22Rv1 (cell line): ENCODE data around the gene POPDC2.
"Not testable (repeated sequence)": the region's sequence is repeated elsewhere in the genome, so short reads cannot be mapped to it uniquely, and the experiment has no call there.

Source experiments
- H3K27ac ChIP-seq: fragments of 450-650 bp; 2 replicates; pipeline ENCODE4 v1.5.1; 2017
- ZFX ChIP-seq: fragments of 450-650 bp; IDR thresholded peaks from 2 replicates; pipeline ENCODE4 v1.6.1; 2017; ENCODE audit warnings: antibody characterized with exemption, borderline replicate concordance
- TF ChIP-seq, protein P1 (sequence below): fragments of 450-650 bp; IDR thresholded peaks from 2 replicates; pipeline ENCODE4 v1.5.1; 2017; ENCODE audit warnings: mild to moderate bottlenecking

The POPDC2 gene

GRCh38 chr3:119598410-119599098 is 61.8 kb downstream of the POPDC2 start:
- TF ChIP-seq, protein P1, sequence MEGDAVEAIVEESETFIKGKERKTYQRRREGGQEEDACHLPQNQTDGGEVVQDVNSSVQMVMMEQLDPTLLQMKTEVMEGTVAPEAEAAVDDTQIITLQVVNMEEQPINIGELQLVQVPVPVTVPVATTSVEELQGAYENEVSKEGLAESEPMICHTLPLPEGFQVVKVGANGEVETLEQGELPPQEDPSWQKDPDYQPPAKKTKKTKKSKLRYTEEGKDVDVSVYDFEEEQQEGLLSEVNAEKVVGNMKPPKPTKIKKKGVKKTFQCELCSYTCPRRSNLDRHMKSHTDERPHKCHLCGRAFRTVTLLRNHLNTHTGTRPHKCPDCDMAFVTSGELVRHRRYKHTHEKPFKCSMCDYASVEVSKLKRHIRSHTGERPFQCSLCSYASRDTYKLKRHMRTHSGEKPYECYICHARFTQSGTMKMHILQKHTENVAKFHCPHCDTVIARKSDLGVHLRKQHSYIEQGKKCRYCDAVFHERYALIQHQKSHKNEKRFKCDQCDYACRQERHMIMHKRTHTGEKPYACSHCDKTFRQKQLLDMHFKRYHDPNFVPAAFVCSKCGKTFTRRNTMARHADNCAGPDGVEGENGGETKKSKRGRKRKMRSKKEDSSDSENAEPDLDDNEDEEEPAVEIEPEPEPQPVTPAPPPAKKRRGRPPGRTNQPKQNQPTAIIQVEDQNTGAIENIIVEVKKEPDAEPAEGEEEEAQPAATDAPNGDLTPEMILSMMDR = no peak
- no peak for TF ChIP-seq ZFX

GRCh38 chr3:119597548-119598288 is 62.7 kb downstream of the POPDC2 start, which contains the start of gene PLA1A:
PLA1A (plus strand) TSS chr3:119597885; CDS start chr3:119597914, 29 bp downstream.
- TF ChIP-seq, protein P1 = no peak
- TF ChIP-seq ZFX = no peak
- 0 out of 2 replicates have a peak within 1 kb of the TSS, but pooled peaks have one; percentile 7 for H3K27ac ChIP-seq

More at GRCh38 chr3:119598410-119599098, 61.8 kb downstream of the POPDC2 start:
- no peak overlapping the region for H3K27ac ChIP-seq

DNA sequence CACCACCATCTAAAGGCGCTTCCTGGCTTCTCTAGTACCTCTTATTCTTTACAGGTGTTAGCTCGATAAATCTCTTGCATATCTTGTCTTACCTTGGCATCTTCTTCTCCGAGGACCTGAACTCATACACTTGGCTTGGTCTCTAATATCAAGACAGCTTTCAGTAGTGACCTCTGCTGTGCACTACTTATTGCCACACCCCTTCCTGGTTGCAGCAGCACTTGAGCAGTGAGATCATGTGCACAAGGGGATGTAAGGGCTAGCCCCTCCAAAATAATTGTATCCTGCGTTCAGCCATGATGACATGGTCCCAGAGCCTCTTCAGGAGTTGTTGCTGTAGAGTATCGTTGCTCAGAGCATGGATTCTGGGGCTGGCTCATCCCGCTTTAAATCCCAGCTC is 64.0 kb downstream of the POPDC2 start:
- H3K27ac ChIP-seq = no peak overlapping the region
- TF ChIP-seq ZFX = no peak

GRCh38 chr3:119595639-119596334 is 64.6 kb downstream of the POPDC2 start:
- TF ChIP-seq ZFX = no peak
- TF ChIP-seq, protein P1 = no peak
- no peak overlapping the region for H3K27ac ChIP-seq

DNA sequence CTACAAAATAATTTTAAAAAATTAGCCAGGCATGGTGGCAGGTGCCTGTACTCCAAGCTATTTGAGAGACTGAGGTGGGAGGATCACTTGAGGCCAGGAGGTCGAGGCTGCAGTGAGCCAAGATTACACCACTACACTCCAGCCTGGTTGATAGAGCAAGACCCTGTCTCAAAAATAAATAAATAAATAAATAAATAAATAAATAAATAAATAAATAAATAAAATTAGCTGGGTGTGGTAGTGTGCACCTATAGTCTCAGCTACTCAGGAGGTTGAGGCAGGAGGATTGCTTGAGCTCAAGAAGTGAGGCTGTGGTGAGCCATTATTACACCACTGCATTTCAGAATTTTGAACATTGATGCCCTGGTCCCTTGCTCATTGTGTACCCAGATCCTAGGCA is 65.5 kb downstream of the POPDC2 start:
- not testable (repeated sequence) for H3K27ac ChIP-seq

DNA sequence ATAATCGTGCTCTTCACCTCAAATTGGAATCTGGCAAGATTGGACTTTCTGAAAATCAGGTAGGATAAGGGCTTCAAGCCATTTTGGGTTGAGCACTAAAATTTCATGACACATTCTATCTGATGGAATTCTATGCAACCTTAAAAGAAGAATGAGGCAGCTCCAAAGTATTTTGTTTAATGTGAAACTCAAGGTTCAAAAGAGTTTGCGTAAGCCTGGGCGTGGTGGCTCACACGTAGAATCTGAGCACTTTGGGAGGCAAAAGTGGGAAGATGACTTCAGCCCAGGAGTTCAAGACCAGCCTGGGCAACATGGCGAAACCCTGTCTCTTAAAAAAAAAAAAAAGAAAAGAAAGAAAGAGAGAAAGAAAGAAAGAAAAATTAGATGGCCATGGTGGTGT is 66.3 kb downstream of the POPDC2 start:
- H3K27ac ChIP-seq = no peak overlapping the region
- no peak for TF ChIP-seq ZFX
- TF ChIP-seq, protein P1 = no peak

DNA sequence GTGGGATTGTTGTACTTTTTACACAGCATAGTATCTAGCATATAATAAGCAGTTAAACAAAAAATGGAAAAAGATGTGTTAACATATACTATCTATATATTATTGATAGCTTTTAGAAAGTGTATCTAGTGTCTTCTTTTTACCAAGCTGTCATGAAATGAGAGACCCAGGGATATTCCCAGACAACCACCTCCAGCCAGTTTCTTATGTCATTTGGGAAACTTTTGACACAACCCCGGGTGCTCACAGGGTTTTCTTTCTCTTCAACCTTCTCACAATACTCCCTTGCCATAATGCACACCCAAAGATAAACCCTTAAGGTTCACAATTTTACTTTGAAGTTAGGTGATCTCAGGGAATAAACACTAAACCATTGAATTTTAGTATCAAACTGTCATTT is 67.5 kb downstream of the POPDC2 start:
- H3K27ac ChIP-seq = no peak overlapping the region
- TF ChIP-seq ZFX = no peak
- TF ChIP-seq, protein P1 = no peak
